ENCODE data around the gene SLC5A9.
"Not testable (repeated sequence)": the region's sequence is repeated elsewhere in the genome, so short reads cannot be mapped to it uniquely, and the experiment has no call there.

The SLC5A9 gene

GRCh38 chr1:48246727-48247126, 24.2 kb downstream of the SLC5A9 start:
- DNase-seq = no peak

- DNase-seq = no peak
These were observed 25.8 kb downstream of the SLC5A9 start for GRCh38 chr1:48248356-48248755.

GRCh38 chr1:48249868-48250267, 27.4 kb downstream of the SLC5A9 start:
- no peak for DNase-seq

GRCh38 chr1:48250572-48250971, 28.1 kb downstream of the SLC5A9 start:
- no peak for DNase-seq

- no peak for DNase-seq
These were observed 28.8 kb downstream of the SLC5A9 start for GRCh38 chr1:48251323-48251722.

- no peak for DNase-seq
These were observed 29.3 kb downstream of the SLC5A9 start for GRCh38 chr1:48251821-48252220.

- DNase-seq = no peak
These were observed 31.7 kb downstream of the SLC5A9 start for GRCh38 chr1:48254254-48254653.

- no peak for DNase-seq
These were observed 35.6 kb downstream of the SLC5A9 start for GRCh38 chr1:48258106-48258505.

- DNase-seq = no peak
These were observed 39.4 kb downstream of the SLC5A9 start for GRCh38 chr1:48261881-48262400.

GRCh38 chr1:48263041-48263440, 40.5 kb downstream of the SLC5A9 start:
- no peak for DNase-seq

- DNase-seq = no peak
These were observed 44.1 kb downstream of the SLC5A9 start for GRCh38 chr1:48266576-48266975.

- DNase-seq = not testable (repeated sequence)
These were observed 54.9 kb downstream of the SLC5A9 start for GRCh38 chr1:48277437-48277836.

- not testable (repeated sequence) for DNase-seq
These were observed 59.8 kb downstream of the SLC5A9 start for GRCh38 chr1:48282329-48282728.

GRCh38 chr1:48284696-48285420, 62.3 kb downstream of the SLC5A9 start:
- DNase-seq = not testable (repeated sequence)

- no peak for DNase-seq
These were observed 63.0 kb downstream of the SLC5A9 start for GRCh38 chr1:48285525-48285924.

GRCh38 chr1:48291421-48291820, 68.9 kb downstream of the SLC5A9 start:
- DNase-seq = no peak

- DNase-seq = no peak
These were observed 70.2 kb downstream of the SLC5A9 start for GRCh38 chr1:48292706-48293105.

GRCh38 chr1:48294094-48294493, 71.6 kb downstream of the SLC5A9 start:
- not testable (repeated sequence) for DNase-seq

- DNase-seq = no peak
These were observed 72.1 kb downstream of the SLC5A9 start for GRCh38 chr1:48294656-48295055.

Measured in NCI-H446 treated with DMSO at 0.1 percent for 48 hours (cell line).